ENCODE measurements around the gene TMEM167A.

TMEM167A gene, protein sequence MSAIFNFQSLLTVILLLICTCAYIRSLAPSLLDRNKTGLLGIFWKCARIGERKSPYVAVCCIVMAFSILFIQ

DNA sequence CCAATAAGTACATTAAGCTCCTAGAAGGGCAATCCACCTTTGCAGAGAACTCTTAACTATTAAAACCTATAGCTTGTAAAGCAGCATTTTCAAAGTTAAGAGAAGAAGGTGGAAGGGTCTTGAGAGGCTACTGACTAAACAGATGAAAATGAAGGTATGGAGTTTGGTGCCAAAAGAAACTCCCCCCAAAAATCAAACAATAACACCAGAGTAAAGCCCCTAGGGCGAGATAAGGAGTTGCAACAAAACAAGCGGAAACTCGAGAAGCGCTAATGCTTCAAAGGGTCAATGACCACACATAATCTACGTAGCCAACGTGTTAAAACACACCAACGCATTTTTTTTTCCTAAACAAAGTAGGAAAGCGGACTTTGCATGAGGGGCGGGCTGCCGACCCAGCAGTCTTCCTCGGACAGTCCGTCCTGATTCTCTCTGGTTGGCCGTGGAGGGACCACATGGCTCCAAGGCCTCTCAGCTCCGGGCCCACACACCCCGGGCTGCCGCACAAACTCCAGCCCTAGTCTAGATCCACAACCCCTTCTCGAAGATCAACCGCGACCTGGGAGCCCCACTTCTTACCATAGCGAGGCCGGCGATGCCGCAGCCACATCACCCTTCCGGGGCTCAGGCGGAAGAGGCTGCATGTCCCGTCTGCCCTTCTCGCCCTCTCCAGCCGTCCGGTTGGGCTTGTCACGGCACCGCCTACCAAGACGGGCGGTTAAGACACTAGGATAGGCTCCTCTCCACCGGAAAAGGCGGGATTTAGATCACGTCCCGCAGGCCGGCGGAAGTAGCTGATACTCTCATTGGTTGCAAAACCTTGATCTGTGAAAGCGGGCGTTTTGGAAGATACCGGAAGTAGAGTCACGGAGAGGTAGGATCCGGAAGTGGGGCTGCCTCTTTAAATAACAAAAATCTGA is at the start of gene TMEM167A, which contains the start of gene XRCC4:
TSS of gene TMEM167A (minus strand) at position 653 of the 920 bp plus-strand sequence. CDS start at position 582, 71 bp downstream.
TSS of gene XRCC4 (plus strand) at position 806 of the 920 bp plus-strand sequence. CDS start 27,373 bp downstream, outside the sequence.
- DNase-seq, result peak; percentile 94

DNA sequence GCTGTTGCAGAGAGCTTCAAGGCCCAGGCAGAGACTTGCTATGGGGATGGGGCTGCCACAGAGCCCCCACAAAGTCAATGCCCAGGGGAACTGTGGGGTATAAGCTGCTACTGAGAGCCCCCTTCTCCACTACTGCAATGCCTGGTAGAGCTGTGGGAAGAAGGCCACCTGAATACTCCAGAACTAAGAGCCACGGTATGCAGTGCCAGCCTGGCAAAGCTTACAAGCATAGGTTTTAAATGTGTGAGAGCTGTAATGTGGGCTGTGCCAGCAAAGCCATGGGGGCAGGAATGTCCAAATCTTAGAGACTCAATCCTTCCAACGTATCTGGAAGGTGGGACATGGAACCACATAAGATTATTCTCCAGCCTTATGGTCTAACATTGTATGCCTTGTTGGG is 49.3 kb upstream of the TMEM167A start:
- no peak for DNase-seq

DNA sequence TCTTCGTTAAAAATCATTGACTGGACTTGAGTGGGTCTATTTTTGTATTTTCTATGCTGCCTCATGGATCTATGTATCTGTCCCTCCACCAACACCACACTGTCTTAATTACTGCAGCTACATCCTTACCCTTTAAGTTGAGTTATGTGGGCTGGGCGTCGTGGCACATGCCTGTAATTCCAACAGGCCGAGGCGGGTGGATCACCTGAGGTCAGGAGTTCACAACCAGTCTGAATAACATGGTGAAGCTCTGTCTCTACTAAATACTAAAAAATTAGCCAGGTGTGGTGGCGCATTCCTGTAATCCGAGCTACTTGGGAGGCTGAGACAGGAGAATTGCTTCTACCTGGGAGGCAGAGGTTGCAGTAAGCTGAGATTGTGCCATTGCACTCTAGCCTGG is 48.4 kb upstream of the TMEM167A start:
- DNase-seq, result no peak

DNA sequence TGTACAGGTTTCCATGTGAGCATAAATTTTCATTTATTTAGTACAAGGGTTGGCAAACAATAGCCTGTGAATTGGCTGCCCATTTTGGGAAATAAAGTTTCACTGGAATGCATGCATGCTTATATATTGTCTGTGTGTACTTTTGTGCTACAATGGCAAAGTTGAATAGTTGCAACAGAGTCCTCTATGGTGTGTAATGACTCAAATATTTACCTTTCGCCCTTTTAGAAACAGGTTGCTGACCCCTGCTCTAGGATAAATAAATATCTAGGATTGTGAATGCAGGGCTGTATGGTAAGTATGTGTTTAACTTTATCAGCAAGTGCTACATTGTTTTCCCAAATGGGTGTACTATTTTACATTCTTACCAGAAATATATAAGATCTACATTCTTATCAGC is 47.4 kb upstream of the TMEM167A start:
- no peak for DNase-seq

DNA sequence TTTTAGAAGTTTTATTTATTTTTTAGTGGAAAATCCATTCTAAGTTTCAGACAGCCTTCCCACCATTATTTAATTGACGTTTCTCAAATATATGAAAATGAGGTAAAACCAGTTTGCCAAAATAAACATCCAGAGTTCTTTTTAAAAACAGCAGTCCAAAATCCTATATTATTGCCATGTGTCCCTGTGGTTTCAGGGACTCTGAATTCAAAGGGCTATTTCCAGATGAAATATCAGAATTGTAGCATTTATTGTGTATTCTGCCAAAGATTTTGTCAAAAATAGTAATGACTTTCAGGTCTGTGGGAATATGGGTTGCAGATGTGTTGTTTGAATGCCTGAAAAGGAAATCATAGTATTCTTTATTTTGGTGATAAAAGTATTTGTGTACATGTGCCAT is 41.8 kb upstream of the TMEM167A start:
- no peak for DNase-seq

DNA sequence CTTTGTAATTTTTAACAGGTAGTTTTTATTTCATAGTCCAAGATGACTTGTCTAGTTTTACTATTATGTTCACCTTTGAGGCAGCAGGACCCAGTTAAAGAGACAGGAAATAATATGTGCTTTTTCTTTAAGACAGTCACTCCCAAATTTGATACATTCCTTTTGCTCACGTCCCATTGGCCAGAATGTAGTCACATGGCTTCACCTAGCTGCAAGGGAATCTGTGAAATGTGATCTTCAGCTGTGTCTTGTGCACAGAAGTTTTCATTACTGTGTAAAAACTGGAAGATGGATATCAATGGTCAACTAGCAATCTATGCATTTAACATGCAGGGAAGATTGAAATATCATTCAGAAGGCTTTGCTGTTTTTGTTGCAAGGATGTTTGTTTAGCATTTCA is 41.3 kb upstream of the TMEM167A start:
- DNase-seq, result no peak

DNA sequence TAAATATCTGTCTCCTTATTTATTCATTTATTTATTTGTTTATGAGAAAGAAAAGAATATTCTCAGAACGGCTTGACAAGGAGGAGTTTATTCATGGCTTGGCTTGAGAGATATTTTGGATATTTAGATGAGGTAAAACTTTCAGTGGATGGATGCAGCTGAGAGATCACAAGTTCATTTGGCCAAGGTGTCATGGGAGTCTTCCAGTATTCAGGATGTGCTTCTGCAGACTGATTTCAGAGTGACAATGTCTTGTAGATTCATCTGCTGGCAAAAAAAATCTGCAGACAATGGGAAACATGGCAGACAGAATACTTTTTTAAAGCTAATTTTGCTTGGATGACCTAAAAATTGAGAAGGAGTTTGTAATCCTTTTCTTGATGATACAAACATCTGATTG is 38.6 kb upstream of the TMEM167A start:
- DNase-seq, result no peak

DNA sequence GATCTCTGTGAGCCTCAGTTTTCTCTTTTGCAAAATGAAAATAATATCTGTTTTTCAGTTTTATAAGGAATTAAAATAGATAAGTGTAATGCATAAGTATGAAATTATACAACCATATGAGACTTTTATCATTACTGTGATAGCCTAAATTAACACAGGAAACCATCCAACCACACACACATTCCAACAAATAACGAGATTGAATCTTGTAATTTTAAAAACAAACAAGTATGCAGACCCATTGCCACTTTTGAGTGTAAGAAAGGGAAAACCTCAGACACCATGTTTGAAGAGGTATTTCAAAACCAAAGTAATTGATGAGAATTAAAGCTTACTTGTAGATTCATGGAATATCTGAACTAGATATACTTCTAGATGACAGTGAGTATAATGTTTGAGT is 32.2 kb upstream of the TMEM167A start:
- DNase-seq, result no peak

DNA sequence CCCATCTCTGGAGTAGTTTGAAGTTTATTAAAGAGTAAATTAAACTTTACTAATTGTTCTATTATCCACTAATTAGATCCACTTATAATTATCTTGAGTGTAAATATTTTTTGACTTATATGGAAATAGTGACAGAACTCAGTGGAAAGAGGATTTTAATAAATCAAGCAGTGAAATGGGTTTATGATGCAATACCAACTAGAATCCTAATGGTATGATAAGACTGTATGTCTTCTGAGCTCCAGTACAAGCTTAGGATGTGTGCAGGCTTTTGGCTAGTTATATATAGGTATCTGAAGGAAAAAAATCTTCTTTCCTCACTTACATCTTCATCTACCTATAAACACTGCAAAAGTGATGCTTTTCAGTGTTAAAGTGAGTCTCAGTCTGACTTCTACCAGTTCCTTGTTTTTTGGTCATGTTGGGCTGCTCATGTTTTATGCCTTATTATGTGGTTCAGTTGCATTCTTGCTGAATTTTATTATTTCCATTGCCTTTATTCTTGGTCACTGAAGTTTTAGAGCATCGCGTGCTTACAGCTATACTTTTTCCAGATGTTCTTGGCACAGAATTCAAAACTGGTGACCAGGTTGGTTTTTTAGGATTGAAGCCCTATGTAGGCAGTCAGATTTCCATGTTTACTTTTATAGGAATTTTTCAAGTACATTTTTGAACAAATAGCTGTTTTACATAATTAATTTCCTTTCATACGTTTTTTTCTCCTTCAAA is 30.7 kb upstream of the TMEM167A start:
- no peak for DNase-seq

DNA sequence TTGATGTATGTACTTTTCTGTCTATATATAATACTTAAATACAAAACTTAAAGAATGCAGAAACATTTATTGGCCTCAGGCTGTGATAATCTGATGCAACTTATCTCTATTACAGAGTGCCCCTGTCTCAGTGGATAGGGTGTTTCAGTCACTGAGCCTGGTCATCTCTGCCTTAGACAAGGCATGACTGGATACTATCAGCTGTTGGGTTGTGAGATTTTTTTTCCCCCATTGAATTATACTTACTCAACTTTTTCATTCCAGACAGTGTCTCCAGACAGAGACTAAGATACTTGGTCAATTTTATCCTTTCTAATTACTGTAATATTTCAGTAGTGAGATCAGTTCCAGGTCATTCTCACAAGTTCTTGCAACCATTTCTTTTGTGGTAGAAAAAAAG is 26.8 kb upstream of the TMEM167A start:
- no peak for DNase-seq

DNA sequence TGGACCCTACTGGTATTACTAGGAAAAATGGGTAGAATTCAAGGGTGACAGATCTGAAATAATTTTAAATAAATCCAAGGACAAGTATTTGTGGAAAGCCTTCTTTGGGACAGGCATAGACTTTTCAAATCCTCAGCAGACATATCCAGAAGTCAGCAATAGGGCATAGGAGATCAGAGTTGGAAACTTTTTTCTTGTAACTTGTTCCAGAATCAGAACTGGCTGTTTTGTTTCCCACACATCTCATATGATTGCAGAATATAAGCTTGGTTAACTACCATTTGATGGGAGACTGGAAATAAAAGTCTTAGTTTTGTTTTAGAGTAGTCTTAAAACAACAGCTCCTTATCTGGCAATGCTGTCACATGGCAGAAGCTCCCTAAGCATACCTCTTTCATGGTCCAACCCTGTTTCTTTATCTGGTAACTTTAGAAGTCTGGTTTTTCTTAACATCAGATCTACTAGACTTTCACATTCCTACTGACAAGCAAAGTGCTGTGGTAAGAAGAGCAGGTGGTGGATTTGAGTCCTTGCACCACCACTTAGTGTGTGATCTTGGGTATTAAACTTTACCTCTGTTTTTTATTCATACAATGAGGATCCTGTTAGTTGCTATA is 25.3 kb upstream of the TMEM167A start:
- DNase-seq, result no peak

DNA sequence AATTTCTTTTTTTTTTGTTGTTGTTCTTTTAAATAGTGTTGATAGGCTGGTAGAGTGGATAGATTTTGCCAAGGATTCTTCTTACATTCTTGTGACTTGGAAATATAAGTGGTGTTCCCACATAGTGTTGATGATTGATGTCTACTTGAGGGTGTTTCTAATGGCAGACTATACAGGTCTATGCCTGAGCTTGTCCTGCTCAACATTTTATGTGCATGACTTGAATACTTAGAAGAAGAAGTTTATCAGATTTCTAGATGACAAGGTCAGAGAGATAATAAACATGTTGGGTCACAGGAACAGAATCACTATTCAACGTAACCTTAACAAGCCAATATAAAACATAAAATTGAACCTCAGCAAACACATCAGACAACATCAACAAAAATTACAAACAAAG is 24.3 kb upstream of the TMEM167A start:
- DNase-seq, result no peak

DNA sequence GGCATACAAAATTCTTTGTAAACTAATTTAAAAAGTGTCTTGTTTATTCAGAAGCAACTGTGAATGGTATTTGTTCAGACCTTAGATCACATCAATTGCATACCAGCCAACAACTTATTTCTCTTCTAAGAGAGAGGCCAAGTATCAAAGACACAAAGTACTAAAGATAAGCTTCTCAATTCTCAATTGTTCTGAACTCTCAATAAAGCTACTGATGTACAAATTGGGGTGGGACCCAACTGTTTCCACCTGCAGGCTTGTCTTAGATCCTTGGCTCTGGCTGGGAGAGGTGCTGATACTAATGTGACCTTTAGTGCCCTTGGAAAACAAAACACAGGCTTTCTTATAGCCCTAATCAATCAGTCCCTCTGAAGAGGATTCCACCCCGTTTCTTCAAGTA is 22.3 kb upstream of the TMEM167A start:
- DNase-seq, result no peak

DNA sequence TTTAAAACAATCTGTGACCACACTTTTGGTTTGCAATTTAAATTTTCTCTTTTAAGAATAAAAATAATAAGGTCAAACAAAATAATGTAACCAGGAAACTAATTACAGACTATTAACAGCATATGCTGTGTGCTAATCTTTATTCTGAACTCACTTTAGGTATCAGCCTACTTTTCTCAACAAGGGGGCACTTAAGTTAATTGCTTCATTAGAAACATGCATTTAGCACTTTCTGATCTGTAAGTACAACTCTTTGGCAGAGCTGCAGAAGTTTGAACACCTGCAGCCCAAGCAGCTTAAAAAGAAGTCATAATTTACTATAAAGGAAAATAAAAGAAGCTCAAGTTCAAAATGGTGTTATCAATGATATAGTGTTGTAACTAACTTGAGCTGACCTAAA is 21.8 kb upstream of the TMEM167A start:
- DNase-seq, result no peak

DNA sequence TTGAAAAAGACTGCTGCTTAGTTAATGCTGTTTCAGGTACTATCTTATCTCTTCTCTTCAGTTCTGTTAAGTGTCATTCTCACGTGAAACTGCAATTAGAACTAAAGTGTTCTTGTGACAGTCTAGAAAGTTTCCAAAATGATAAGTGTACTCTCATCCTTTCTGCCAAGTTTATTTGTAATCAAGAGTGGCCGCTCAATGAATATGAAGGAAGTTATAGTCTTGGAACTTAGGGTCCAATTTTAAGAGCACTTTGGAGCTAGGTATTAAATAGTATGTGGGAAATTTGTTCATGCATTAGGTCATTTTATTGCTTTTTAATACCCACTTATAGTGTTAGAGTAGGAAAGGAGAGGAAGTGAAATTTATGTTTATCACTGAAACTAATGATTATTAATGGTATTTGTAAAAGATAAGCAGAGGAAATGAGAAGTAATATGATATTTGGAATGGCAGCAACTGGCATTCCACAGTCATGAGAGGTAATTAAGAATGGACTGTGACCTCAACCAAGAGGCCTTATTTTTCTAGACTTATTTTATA is 20.6 kb upstream of the TMEM167A start:
- DNase-seq, result no peak

DNA sequence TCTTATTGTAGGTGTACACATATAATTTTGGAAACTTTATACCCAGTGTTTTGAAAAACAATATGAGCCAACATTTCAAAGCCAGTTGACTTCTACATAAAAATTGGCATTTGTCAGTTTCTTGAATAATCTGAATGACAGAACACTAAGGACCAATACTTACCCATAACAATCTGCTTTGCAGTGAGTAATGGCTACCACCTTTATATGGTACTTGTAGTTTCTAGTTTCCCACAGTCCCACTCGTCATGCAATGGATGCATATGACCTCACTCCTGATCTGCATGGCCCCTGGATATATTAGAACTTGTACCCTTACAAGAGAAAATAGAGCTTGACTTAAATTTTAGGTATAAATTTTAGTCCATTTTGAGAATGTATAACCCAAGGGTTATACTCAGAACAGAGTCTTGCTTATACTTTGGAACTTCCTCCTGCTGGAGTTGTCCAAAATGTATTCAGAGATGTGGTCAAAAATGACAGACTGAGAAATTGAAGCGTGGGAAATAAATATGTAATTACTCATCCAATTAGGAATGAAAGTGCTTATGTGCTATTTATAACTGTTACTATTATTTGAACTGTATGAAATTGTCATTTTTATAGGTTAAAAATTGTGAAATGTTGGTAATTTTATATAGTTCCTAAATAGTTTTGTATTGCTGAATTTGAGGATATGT is 19.6 kb upstream of the TMEM167A start:
- no peak for DNase-seq

DNA sequence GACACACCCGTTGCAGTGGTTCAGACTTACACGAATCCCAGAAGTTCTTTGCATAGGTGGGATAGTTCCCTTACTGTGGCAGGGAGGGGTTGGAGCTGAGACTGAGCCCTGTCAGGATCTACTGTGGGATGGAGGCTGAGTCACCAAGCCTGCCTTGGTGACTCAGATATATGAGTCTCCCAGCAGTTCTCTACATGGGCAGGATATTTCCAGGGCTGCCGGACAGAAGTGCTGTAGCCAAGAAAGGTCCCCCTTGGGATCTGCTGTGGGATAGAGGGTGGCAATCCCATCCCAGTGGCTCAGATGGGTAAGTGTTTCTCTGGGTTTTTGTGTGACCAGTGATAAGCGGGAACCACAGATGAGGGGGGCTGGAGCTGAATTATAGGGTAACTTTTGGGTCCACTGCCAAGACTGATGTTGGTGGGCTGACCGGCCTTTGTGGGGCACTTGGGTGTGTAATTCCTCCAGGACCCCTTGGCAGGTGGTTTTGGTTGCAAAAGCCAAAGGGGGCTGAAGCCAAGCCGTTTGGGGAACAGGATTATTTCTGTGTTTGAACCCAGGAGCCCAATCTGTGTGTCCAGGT is 18.9 kb upstream of the TMEM167A start:
- DNase-seq, result no peak

DNA sequence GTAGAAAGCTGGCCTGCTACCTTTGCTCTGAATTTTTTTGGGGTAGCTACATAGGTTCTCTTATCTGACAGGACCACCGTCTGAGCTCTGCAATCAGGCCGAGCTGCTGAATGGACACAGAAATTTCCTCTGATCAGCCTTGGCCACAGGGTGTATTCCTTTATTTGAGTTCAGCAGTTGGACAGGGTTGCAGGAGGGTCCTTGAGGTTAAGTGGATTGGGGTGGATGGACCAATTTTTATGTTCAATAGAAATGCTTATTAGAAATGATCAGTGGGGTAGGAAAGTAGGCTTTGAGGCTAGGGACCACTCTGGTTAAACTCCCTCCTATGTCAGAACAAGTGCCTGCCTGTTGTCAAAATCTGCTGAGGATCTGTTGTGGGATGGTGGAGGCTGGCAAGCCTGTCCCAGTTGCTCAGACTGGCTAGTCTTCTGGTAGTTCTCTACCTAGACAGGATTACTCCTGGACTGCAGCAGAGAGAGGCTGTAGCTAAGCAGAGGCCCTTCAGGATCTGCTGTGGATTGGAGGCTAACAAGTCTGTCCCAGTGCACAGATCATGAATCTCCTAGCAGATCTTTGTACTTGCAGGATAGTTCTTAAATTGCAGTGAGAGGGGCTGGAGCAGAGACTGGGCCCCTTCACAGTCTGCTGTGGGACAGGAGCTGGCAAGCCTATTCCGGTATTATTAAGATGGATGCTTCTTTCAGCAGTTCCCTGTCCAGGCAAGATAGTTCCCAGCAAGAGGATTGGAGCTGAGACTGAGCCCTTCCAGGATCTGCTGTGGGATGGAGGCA is 18.2 kb upstream of the TMEM167A start:
- no peak for DNase-seq

DNA sequence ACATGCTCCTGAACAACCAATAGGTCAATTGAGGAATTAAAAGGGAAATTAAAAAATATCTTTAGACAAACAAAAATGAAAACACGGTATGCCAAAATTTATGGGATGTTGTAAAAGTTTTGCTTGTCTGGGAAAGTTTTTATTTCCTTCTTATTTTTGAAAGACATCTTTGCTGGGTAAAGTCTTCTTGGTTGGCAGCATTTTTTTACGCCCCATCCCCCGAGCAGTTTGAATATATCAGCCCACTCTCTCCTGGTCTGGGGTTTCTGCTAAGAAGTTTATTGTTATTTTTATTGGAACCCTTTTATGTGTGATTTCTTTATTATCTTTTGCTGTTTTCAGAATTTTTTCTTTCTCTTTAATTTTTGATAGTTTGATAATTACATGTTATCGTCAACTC is 16.5 kb upstream of the TMEM167A start:
- no peak for DNase-seq

DNA sequence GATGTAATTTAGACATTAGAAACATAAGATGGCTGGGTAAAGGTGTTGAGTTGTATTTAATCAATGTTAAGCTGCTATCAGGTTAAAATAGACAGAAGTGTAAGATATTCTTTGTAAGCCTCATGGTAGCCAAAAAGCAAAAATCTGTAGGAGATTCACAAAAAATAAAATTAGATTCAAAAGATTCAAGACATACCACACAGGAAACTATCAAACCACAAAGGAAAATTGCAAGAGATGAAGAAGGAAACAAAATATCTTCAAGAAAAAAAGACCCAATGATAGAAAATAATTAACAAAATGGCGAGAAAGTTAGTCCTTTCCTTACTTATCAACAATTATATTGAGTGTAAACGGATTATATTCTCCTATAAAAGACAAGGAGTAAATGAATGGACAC is 15.4 kb upstream of the TMEM167A start:
- no peak for DNase-seq

DNA sequence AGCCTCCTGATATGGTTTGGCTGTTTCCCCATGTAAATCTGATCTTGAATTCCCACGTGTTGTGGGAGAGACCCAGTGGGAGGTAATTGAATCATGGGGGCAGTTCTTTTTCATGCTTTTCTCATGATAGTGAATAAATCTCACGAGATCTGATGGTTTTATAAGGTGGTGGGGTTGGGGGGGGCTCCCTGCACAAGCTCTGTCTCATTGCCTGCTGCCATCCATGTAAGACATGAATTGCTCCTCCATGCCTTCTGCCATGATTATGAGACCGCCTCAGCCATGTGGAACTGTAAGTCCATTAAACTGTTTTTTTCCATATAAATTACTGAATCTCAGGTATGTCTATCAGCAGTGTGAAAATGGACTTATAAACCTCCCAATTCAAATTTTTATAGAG is 13.0 kb upstream of the TMEM167A start:
- DNase-seq, result no peak

All from CD4-positive, alpha-beta T cell treated with Interleukin-6 for 4 hours (primary cell).